OCI-LY7 (cell line): ENCODE results near the gene FNDC1. TPM values are rescaled to one million over a fixed set of nuclear protein-coding genes. Genes with fewer than 3 reads are reported as not detected.

ENCODE experiments used
- BruUV-seq: library from RNA; stranded (reverse); fragments of 400-500 nt; replicated peaks from 2 replicates; lab custom pipeline; 2021; lab: Mats Ljungman, UMichigan
- CTCF ChIA-PET: fragments of 300-600 bp; sonication (Branson Sonifier 250); formaldehyde crosslinking; loops from one replicate; lab custom pipeline; 2022; ENCODE audit warnings: antibody characterized with exemption; ENCODE audit not compliant: unreplicated experiment; lab: Charles Lee
- POLR2A ChIA-PET: fragments of 300-600 bp; sonication (Branson Sonifier 250); formaldehyde crosslinking; loops from one replicate; lab custom pipeline; 2022; ENCODE audit warnings: antibody characterized with exemption; lab: Charles Lee
- DNase-seq: peaks from one replicate; pipeline ENCODE4 v3.0.0-alpha.2; 2015; ENCODE audit warnings: low spot score
- H2AFZ ChIP-seq: fragments of 200-600 bp; sonication (generic), shearing (Covaris generic); 2 replicates; pipeline ENCODE4 v1.6.1; 2014; ENCODE audit warnings: mild to moderate bottlenecking, antibody characterized with exemption, low read length, moderate library complexity
- H3K27ac ChIP-seq: fragments of 200-600 bp; sonication (generic); 2 replicates; pipeline ENCODE4 v1.5.1; 2014; ENCODE audit warnings: mixed run types, low read depth, mild to moderate bottlenecking, moderate library complexity, low read length, inconsistent platforms; ENCODE audit not compliant: poor library complexity, severe bottlenecking
- H3K36me3 ChIP-seq: fragments of 200-600 bp; sonication (generic); 2 replicates; pipeline ENCODE4 v1.6.1; 2014; ENCODE audit warnings: mild to moderate bottlenecking, antibody characterized with exemption, low read length, moderate library complexity, mixed read lengths; ENCODE audit not compliant: insufficient read depth
- H3K4me1 ChIP-seq: fragments of 200-600 bp; sonication (generic); 2 replicates; pipeline ENCODE4 v1.5.1; 2014; ENCODE audit warnings: mild to moderate bottlenecking, low read length; ENCODE audit not compliant: insufficient read depth, poor library complexity, severe bottlenecking
- H3K4me2 ChIP-seq: fragments of 200-600 bp; sonication (generic); 2 replicates; pipeline ENCODE4 v1.6.1; 2014; ENCODE audit warnings: mild to moderate bottlenecking, low read length
- H3K4me3 ChIP-seq: fragments of 200-600 bp; sonication (generic); 2 replicates; pipeline ENCODE4 v1.5.1; 2014; ENCODE audit warnings: mild to moderate bottlenecking, low read depth, low read length; ENCODE audit not compliant: poor library complexity, severe bottlenecking
- H3K79me2 ChIP-seq: fragments of 200-600 bp; sonication (generic); 2 replicates; pipeline ENCODE4 v1.6.1; 2016; ENCODE audit warnings: low read depth, mild to moderate bottlenecking, low read length, moderate library complexity, mixed read lengths; ENCODE audit not compliant: insufficient read depth
- H3K9me2 ChIP-seq: fragments of 200-600 bp; sonication (generic); 2 replicates; pipeline ENCODE4 v1.6.1; 2016; ENCODE audit warnings: mild to moderate bottlenecking, low read length, mixed read lengths; ENCODE audit not compliant: insufficient read depth
- H3K9me3 ChIP-seq: fragments of 200-600 bp; sonication (generic); 2 replicates; pipeline ENCODE4 v1.6.1; 2014; ENCODE audit warnings: mild to moderate bottlenecking, mixed run types, low read length, mixed read lengths
- H4K20me1 ChIP-seq: fragments of 200-600 bp; sonication (generic); 2 replicates; pipeline ENCODE4 v1.6.1; 2014; ENCODE audit warnings: mild to moderate bottlenecking, antibody characterized with exemption, low read length, moderate library complexity, mixed read lengths; ENCODE audit not compliant: insufficient read depth
- CTCF ChIP-seq: fragments of 200-600 bp; sonication (generic); conservative IDR thresholded peaks from 2 replicates; pipeline ENCODE4 v1.5.1; 2014; ENCODE audit warnings: mild to moderate bottlenecking, antibody characterized with exemption, low read length, moderate library complexity, mixed read lengths
- EZH2phosphoT487 ChIP-seq: fragments of 200-600 bp; sonication (generic); IDR thresholded peaks from 2 replicates; pipeline ENCODE4 v1.6.1; 2018; ENCODE audit warnings: low read depth, borderline replicate concordance, mild to moderate bottlenecking, mixed run types, antibody characterized with exemption, low read length, moderate library complexity, mixed read lengths
- intact Hi-C: fragments of 100-400 bp; cut with micrococcal nuclease; formaldehyde crosslinking; loops from one replicate; pipeline ENCODE4 v1.10.0; 2022; ENCODE audit not compliant: unreplicated experiment
- total RNA-seq, 2 experiments: library from RNA; depleted of rRNA in 1 of 2; stranded (reverse); fragments of >200 nt in 1 of 2; shearing (Covaris generic) in 1 of 2; gene quantifications; 2 replicates each; pipeline ENCODE4 v1.2.3, GENCODE V29; 2014 to 2022

FNDC1 gene
- total RNA-seq, 2 experiments from 2014 or later: 0.16 to 19.9 TPM

GRCh38 chr6:159156089-159156488 is 13.1 kb upstream of the FNDC1 start:
- H3K4me3 ChIP-seq: no peak overlapping the region
- peaks cover 10% of the 10 kb centered on the region; the same call in 1 of the 2 replicates for H3K9me3 ChIP-seq
- H3K79me2 ChIP-seq: no peaks in the 10 kb centered on the region
- H3K9me2 ChIP-seq: no peaks in the 10 kb centered on the region
- no peak overlapping the region for H3K4me2 ChIP-seq
- H3K4me1 ChIP-seq: peaks cover 1% of the 10 kb centered on the region
- no peaks in the 10 kb centered on the region for H4K20me1 ChIP-seq
- H3K36me3 ChIP-seq: no peaks in the 10 kb centered on the region
- H3K27ac ChIP-seq: no peak overlapping the region
- ChIA-PET CTCF (no interaction called here), POLR2A (interaction anchor here (0.6 to 1.5 kb wide), 2 partner anchors 10 to 29 kb away, joined by 3 to 4 read pairs; no protein-coding TSS in a partner anchor)
- intact Hi-C loops: no loop called here
- no TSS peak for BruUV-seq
- TF ChIP-seq EZH2phosphoT487: no peak
- no peak for TF ChIP-seq CTCF
- DNase-seq: no peak
- no peak overlapping the region for H2AFZ ChIP-seq

GRCh38 chr6:159157431-159157830 is 11.8 kb upstream of the FNDC1 start:
- ChIA-PET POLR2A (interaction anchor here (0.7 kb wide), 1 partner anchor 31 kb away, joined by 5 read pairs; no protein-coding TSS in a partner anchor), CTCF (no interaction called here)
- H3K4me3 ChIP-seq: no peak overlapping the region
- H3K27ac ChIP-seq: no peak overlapping the region
- intact Hi-C loops: no loop called here
- no peak overlapping the region for H2AFZ ChIP-seq
- no peaks in the 10 kb centered on the region for H3K36me3 ChIP-seq
- H3K9me3 ChIP-seq: peaks cover 10% of the 10 kb centered on the region; the same call in 1 of the 2 replicates
- no peak for DNase-seq
- H3K9me2 ChIP-seq: no peaks in the 10 kb centered on the region
- no peaks in the 10 kb centered on the region for H3K79me2 ChIP-seq
- no peak for TF ChIP-seq EZH2phosphoT487
- no peak for TF ChIP-seq CTCF
- BruUV-seq: no TSS peak
- no peaks in the 10 kb centered on the region for H3K4me1 ChIP-seq
- no peaks in the 10 kb centered on the region for H4K20me1 ChIP-seq
- no peak overlapping the region for H3K4me2 ChIP-seq

DNA sequence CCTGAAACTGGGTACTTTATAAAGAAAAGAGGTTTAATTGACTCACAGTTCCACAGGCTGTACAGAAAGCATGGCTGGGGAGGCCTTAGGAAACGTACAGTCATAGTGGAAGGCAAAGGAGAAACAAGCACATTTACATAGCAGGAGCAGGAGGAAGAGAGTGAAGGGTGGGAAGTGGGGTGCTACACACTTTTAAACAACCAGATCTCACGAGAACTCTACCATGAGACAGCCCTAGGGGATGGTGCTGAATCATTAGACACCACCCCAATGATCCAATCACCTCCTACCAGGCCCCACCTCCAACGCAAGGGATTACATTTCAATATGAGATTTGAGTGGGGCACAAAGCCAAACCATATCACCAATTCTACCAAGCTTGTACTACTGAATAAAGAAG is 7.4 kb upstream of the FNDC1 start:
- no peak for DNase-seq
- Histone ChIP-seq H4K20me1 (no peaks in the 10 kb centered on the region), H3K4me2 (no peak overlapping the region), H3K36me3 (no peaks in the 10 kb centered on the region), H3K27ac (no peak overlapping the region), H3K9me3 (no peaks in the 10 kb centered on the region), H2AFZ (no peak overlapping the region), H3K4me1 (no peaks in the 10 kb centered on the region), H3K4me3 (no peak overlapping the region), H3K79me2 (no peaks in the 10 kb centered on the region), H3K9me2 (no peaks in the 10 kb centered on the region)
- BruUV-seq: no TSS peak
- no peak for TF ChIP-seq EZH2phosphoT487
- TF ChIP-seq CTCF: no peak
- ChIA-PET CTCF (no interaction called here), POLR2A (interaction anchor here (0.7 kb wide), 1 partner anchor 74 kb away, joined by 3 read pairs; no protein-coding TSS in a partner anchor)
- intact Hi-C loops: no loop called here
